Sciatic nerve (tissue), 2 donors: ENCODE data around the gene PDLIM4. TPM values are rescaled to one million over a fixed set of nuclear protein-coding genes. Genes with fewer than 3 reads are reported as not detected.

ENCODE experiments used
- ATAC-seq: fragments of 200-7000 bp; cut with Tn5 transposase; one replicate; pipeline ENCODE4 v1.9.1; 2020; ENCODE audit warnings: mild to moderate bottlenecking, moderate library complexity
- DNase-seq: peaks from one replicate; pipeline ENCODE4 v3.0.0-alpha.2; 2020; ENCODE audit warnings: low spot score
- intact Hi-C: fragments of 100-400 bp; cut with DNase I; formaldehyde crosslinking; loops from one replicate; pipeline ENCODE4 v1.14.2; 2022
- total RNA-seq: library from RNA; stranded (reverse); fragmentation: NEBNext Ultra II Directional; extraction: Animal tissue kit (Norgen Biotek cat#: 25700); gene quantifications from one replicate; pipeline ENCODE4 v1.2.1, GENCODE V29; 2021
- donor health status: DM: no; HTN: no; CAD: no.
- donor health status: DM: no; HTN: no; CAD: no.

Gene PDLIM4
- total RNA-seq, 1 donor from 2014 or later, result 50.2 TPM

- ATAC-seq (no peak), DNase-seq (no peak)
- intact Hi-C loops, result no loop called here
Measured at GRCh38 chr5:132274050-132274792, 16.7 kb downstream of the PDLIM4 start.

- ATAC-seq (no peak), DNase-seq (no peak)
- intact Hi-C loops, result no loop called here
Measured at GRCh38 chr5:132275367-132276220, 18.1 kb downstream of the PDLIM4 start.

- no peak for DNase-seq
- intact Hi-C loops, result no loop called here
- ATAC-seq, result no peak
Measured at GRCh38 chr5:132277256-132277655, 19.8 kb downstream of the PDLIM4 start.

GRCh38 chr5:132277971-132278853 lies 20.7 kb downstream of the PDLIM4 start:
- intact Hi-C loops, result no loop called here
- ATAC-seq, result no peak
- no peak for DNase-seq

- no peak for DNase-seq
- ATAC-seq, result no peak
- intact Hi-C loops, result no loop called here
Measured at GRCh38 chr5:132279801-132280200, 22.3 kb downstream of the PDLIM4 start.

GRCh38 chr5:132280371-132281240 lies 23.1 kb downstream of the PDLIM4 start:
- no peak for DNase-seq
- intact Hi-C loops, result no loop called here
- ATAC-seq, result no peak

GRCh38 chr5:132281856-132282614 lies 24.5 kb downstream of the PDLIM4 start:
- intact Hi-C loops, result no loop called here
- DNase-seq, result no peak
- no peak for ATAC-seq

- ATAC-seq (no peak), DNase-seq (no peak)
- intact Hi-C loops, result no loop called here
Measured at GRCh38 chr5:132283423-132284043, 26.0 kb downstream of the PDLIM4 start.

- intact Hi-C loops, result no loop called here
- ATAC-seq, result no peak
- DNase-seq, result no peak
Measured at GRCh38 chr5:132289097-132289496, 31.6 kb downstream of the PDLIM4 start.

- no peak for DNase-seq
- no peak for ATAC-seq
- intact Hi-C loops, result loop anchor here (10.0 kb wide), 1 partner anchor 56 kb away; no protein-coding TSS in a partner anchor
Measured at GRCh38 chr5:132291026-132291425, 33.5 kb downstream of the PDLIM4 start.

- intact Hi-C loops, result loop anchor here (10.0 kb wide), 1 partner anchor 59 kb away; no protein-coding TSS in a partner anchor
- DNase-seq (peak; percentile 93), ATAC-seq (peak; percentile 90)
Measured at GRCh38 chr5:132293066-132293991, 35.8 kb downstream of the PDLIM4 start.

GRCh38 chr5:132293992-132294727 lies 36.7 kb downstream of the PDLIM4 start, which contains the start of gene SLC22A4:
SLC22A4 (plus strand) TSS chr5:132294394; CDS start chr5:132294617, 223 bp downstream.
- DNase-seq (peak; percentile 95), ATAC-seq (peak; percentile 91)
- intact Hi-C loops, result loop anchor here (10.0 kb wide), 1 partner anchor 59 kb away; no protein-coding TSS in a partner anchor

GRCh38 chr5:132294728-132295504 lies 37.4 kb downstream of the PDLIM4 start:
- intact Hi-C loops, result loop anchor here (10.0 kb wide), 1 partner anchor 60 kb away; no protein-coding TSS in a partner anchor
- ATAC-seq (peak; percentile 2), DNase-seq (peak; percentile 70)
